Neural progenitor cell (in vitro differentiated cells): ENCODE results near the gene RIPOR2. TPM values are rescaled to one million over a fixed set of nuclear protein-coding genes. Genes with fewer than 3 reads are reported as not detected.

Experiments used
- DNase-seq: peaks from one replicate; pipeline ENCODE4 v3.0.0-alpha.2; 2016; ENCODE audit warnings: low spot score
- H2AFZ ChIP-seq: fragments of 200-600 bp; sonication (generic); replicated peaks from 2 replicates; pipeline ENCODE4 v1.6.1; 2016; ENCODE audit warnings: antibody characterized with exemption
- H3F3A ChIP-seq: fragments of 200-600 bp; sonication (generic); 2 replicates; pipeline ENCODE4 v1.6.1; 2016; ENCODE audit warnings: antibody characterized with exemption, low read depth
- H3K27ac ChIP-seq: fragments of 200-600 bp; sonication (generic); 2 replicates; pipeline ENCODE4 v1.5.1; 2016; ENCODE audit warnings: mild to moderate bottlenecking
- H3K27me3 ChIP-seq: fragments of 200-600 bp; sonication (generic); 2 replicates; pipeline ENCODE4 v1.6.1; 2016; ENCODE audit warnings: mild to moderate bottlenecking, moderate library complexity
- H3K36me3 ChIP-seq: fragments of 200-600 bp; sonication (generic); 2 replicates; pipeline ENCODE4 v1.5.1; 2016
- H3K4me1 ChIP-seq: fragments of 200-600 bp; sonication (generic); 2 replicates; pipeline ENCODE4 v1.6.1; 2016; ENCODE audit warnings: mixed run types
- H3K4me2 ChIP-seq: fragments of 200-600 bp; sonication (generic); 2 replicates; pipeline ENCODE4 v1.6.1; 2016
- H3K4me3 ChIP-seq: fragments of 200-600 bp; sonication (generic); 2 replicates; pipeline ENCODE4 v1.5.1; 2016
- H3K79me2 ChIP-seq: fragments of 200-600 bp; sonication (generic); 2 replicates; pipeline ENCODE4 v1.6.1; 2016; ENCODE audit warnings: low read depth
- H3K9ac ChIP-seq: fragments of 200-600 bp; sonication (generic); 2 replicates; pipeline ENCODE4 v1.6.1; 2016
- H3K9me3 ChIP-seq: fragments of 200-600 bp; sonication (generic); 2 replicates; pipeline ENCODE4 v1.5.1; 2016; ENCODE audit warnings: low read depth
- H4K20me1 ChIP-seq: fragments of 200-600 bp; sonication (generic); 2 replicates; pipeline ENCODE4 v1.6.1; 2016; ENCODE audit warnings: low read depth
- H3K27ac Mint-ChIP-seq: 3 replicates; pipeline ENCODE4 v1.8.0; 2021; ENCODE audit warnings: mixed read lengths
- H3K27me3 Mint-ChIP-seq: 2 replicates; pipeline ENCODE4 v1.8.0; 2022; ENCODE audit warnings: low read depth, mild to moderate bottlenecking, inconsistent platforms, moderate library complexity, mixed read lengths; ENCODE audit not compliant: insufficient read depth
- H3K36me3 Mint-ChIP-seq: 3 replicates; pipeline ENCODE4 v1.8.0; 2021; ENCODE audit warnings: mixed read lengths
- H3K4me1 Mint-ChIP-seq: 3 replicates; pipeline ENCODE4 v1.8.0; 2021; ENCODE audit warnings: mixed read lengths
- H3K4me3 Mint-ChIP-seq: 3 replicates; pipeline ENCODE4 v1.8.0; 2021; ENCODE audit warnings: mild to moderate bottlenecking, moderate library complexity, mixed read lengths
- H3K9me3 Mint-ChIP-seq: 3 replicates; pipeline ENCODE4 v1.8.0; 2020; ENCODE audit warnings: mixed read lengths
- CTCF ChIP-seq: fragments of 200-600 bp; sonication (generic); IDR thresholded peaks from 2 replicates; pipeline ENCODE4 v1.5.1; 2017; ENCODE audit warnings: antibody characterized with exemption, mild to moderate bottlenecking
- EZH2 ChIP-seq: fragments of 200-600 bp; sonication (generic); IDR thresholded peaks from 2 replicates; pipeline ENCODE4 v1.6.1; 2017; ENCODE audit warnings: antibody characterized with exemption, mild to moderate bottlenecking, moderate library complexity
- EZH2phosphoT487 ChIP-seq: fragments of 200-600 bp; sonication (generic); IDR thresholded peaks from 2 replicates; pipeline ENCODE4 v1.6.1; 2017; ENCODE audit warnings: antibody characterized with exemption
- total RNA-seq: library from RNA; depleted of rRNA; stranded (reverse); fragments of >200 nt; gene quantifications from 2 replicates; pipeline ENCODE4 v1.2.3, GENCODE V29; 2015; ENCODE audit warnings: low replicate concordance

The RIPOR2 gene
- total RNA-seq, 1 donor from 2014 or later = 0.26 TPM

- DNase-seq = no peak
- Histone ChIP-seq H2AFZ (no peak overlapping the region), H3K4me2 (no peak overlapping the region), H4K20me1 (no peaks in the 10 kb centered on the region), H3K9me3 (no peaks in the 10 kb centered on the region), H3K4me3 (no peak overlapping the region), H3K79me2 (no peaks in the 10 kb centered on the region), H3K9ac (no peak overlapping the region), H3F3A (no peaks in the 10 kb centered on the region), H3K36me3 (no peaks in the 10 kb centered on the region), H3K27ac (no peak overlapping the region), H3K4me1 (peaks cover 4% of the 10 kb centered on the region), H3K27me3 (no peaks in the 10 kb centered on the region)
- Mint-ChIP-seq H3K27me3 (peaks cover 4% of the 10 kb centered on the region), H3K36me3 (no peaks in the 10 kb centered on the region), H3K4me1 (peaks cover 4% of the 10 kb centered on the region), H3K9me3 (peaks cover 6% of the 10 kb centered on the region), H3K4me3 (no peak overlapping the region), H3K27ac (no peak overlapping the region)
- TF ChIP-seq EZH2phosphoT487 (no peak), EZH2 (no peak), CTCF (no peak)
These were observed 36.4 kb downstream of the RIPOR2 start for GRCh38 chr6:24899136-24899996.

DNA sequence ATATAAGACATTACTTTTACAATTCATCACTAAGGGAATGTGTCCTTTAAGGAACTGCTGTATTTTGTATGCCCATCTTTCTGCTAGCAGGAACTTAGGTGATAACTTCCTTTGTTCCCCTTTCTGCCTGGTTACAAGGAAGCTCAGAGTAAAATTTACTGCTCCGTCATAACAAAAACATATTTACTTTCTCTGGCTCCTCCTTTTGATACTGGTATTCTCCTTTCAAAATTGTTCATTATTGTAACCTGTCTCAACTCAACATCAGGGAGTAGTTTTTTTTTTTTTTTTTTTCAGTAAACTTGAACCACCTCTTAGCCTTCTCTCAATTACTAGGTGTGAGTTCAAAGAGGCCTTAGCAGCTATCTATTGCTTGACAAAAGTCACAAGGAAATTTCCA, 37.1 kb downstream of the RIPOR2 start:
- no peaks in the 10 kb centered on the region for H4K20me1 ChIP-seq
- TF ChIP-seq EZH2phosphoT487 (no peak), CTCF (no peak), EZH2 (no peak)
- DNase-seq = no peak
- no peak overlapping the region for H3K4me2 ChIP-seq
- no peaks in the 10 kb centered on the region for H3F3A ChIP-seq
- no peak overlapping the region for H3K9ac ChIP-seq
- H3K4me1 ChIP-seq = peaks cover 4% of the 10 kb centered on the region
- H3K27me3 ChIP-seq = no peaks in the 10 kb centered on the region
- Mint-ChIP-seq H3K27me3 (peaks cover 4% of the 10 kb centered on the region), H3K4me3 (no peak overlapping the region), H3K36me3 (no peaks in the 10 kb centered on the region), H3K4me1 (peaks cover 4% of the 10 kb centered on the region), H3K9me3 (peaks cover under 1% of the 10 kb centered on the region), H3K27ac (no peak overlapping the region)
- H3K79me2 ChIP-seq = no peaks in the 10 kb centered on the region
- H2AFZ ChIP-seq = no peak overlapping the region
- no peaks in the 10 kb centered on the region for H3K36me3 ChIP-seq
- no peak overlapping the region for H3K27ac ChIP-seq
- H3K9me3 ChIP-seq = no peaks in the 10 kb centered on the region
- H3K4me3 ChIP-seq = no peak overlapping the region

GRCh38 chr6:24897186-24897585, 38.6 kb downstream of the RIPOR2 start:
- no peaks in the 10 kb centered on the region for H3F3A ChIP-seq
- no peaks in the 10 kb centered on the region for H3K9me3 ChIP-seq
- Mint-ChIP-seq H3K4me3 (no peak overlapping the region), H3K9me3 (no peaks in the 10 kb centered on the region), H3K27ac (no peak overlapping the region), H3K27me3 (peaks cover 4% of the 10 kb centered on the region), H3K36me3 (no peaks in the 10 kb centered on the region), H3K4me1 (peaks cover 7% of the 10 kb centered on the region)
- H3K79me2 ChIP-seq = no peaks in the 10 kb centered on the region
- DNase-seq = no peak
- no peaks in the 10 kb centered on the region for H3K36me3 ChIP-seq
- no peak overlapping the region for H2AFZ ChIP-seq
- no peaks in the 10 kb centered on the region for H4K20me1 ChIP-seq
- no peaks in the 10 kb centered on the region for H3K27me3 ChIP-seq
- peaks cover 4% of the 10 kb centered on the region for H3K4me1 ChIP-seq
- no peak for TF ChIP-seq EZH2
- TF ChIP-seq CTCF = no peak
- no peak for TF ChIP-seq EZH2phosphoT487
- no peak overlapping the region for H3K27ac ChIP-seq
- no peak overlapping the region for H3K4me3 ChIP-seq
- H3K4me2 ChIP-seq = no peak overlapping the region
- H3K9ac ChIP-seq = no peak overlapping the region
